Adrenal gland (tissue), 12 donors: ENCODE measurements around the gene TNFSF11. TPM values are rescaled to one million over a fixed set of nuclear protein-coding genes. Genes with fewer than 3 reads are reported as not detected.

Experiments used
- DNase-seq, 7 donors: peaks; one replicate each; pipeline ENCODE4 v3.0.0-alpha.2; 2019 to 2020
- H3K27ac ChIP-seq, 5 donors: fragments of 200-600 bp; sonication (generic) in 4 of 5; 1 replicate in 3 of 5; 2 replicates in 2 of 5; pipeline versions ENCODE4 v1.5.1 to v1.8.0; 2016 to 2020; ENCODE audit warnings: mild to moderate bottlenecking in 1 of 5
- H3K27me3 ChIP-seq: fragments of 200-600 bp; 2 replicates; pipeline ENCODE4 v1.8.0; 2021
- H3K36me3 ChIP-seq, 2 donors: fragments of 200-600 bp; replicated peaks in 1 of 2; 1 replicate in 1 of 2; 2 replicates in 1 of 2; pipeline versions ENCODE4 v1.5.1 to v1.8.0; 2018 to 2022
- H3K4me1 ChIP-seq, 2 donors: fragments of 200-600 bp; replicated peaks in 1 of 2; 1 replicate in 1 of 2; 2 replicates in 1 of 2; pipeline versions ENCODE4 v1.5.1 to v1.8.0; 2018 to 2021
- H3K4me3 ChIP-seq, 4 donors: fragments of 200-600 bp; sonication (generic) in 3 of 4; one replicate each; pipeline ENCODE4 v1.5.1; 2016 to 2018
- H3K9me3 ChIP-seq, 3 donors: fragments of 200-600 bp; sonication (generic) in 1 of 3; replicated peaks in 1 of 3; 1 replicate in 2 of 3; 2 replicates in 1 of 3; pipeline versions ENCODE4 v1.5.1 to v1.8.0; 2016 to 2021
- CTCF ChIP-seq, 6 experiments: fragments of 450-650 bp in 4 of 6; fragments of 200-600 bp in 2 of 6; sonication (generic) in 1 of 6; IDR thresholded peaks; 1 replicate in 5 of 6; 2 replicates in 1 of 6; pipeline versions ENCODE4 v1.5.1 to v1.8.0; 2016 to 2021; ENCODE audit warnings: antibody characterized with exemption in 6 of 6, mild to moderate bottlenecking in 2 of 6, moderate library complexity in 1 of 6
- POLR2A ChIP-seq, 2 donors: fragments of 450-650 bp; IDR thresholded peaks; one replicate each; pipeline ENCODE4 v1.6.1; 2017; ENCODE audit warnings: antibody characterized with exemption in 2 of 2, mild to moderate bottlenecking in 2 of 2, moderate library complexity in 1 of 2
- WGBS, 4 donors: extraction: QIAGEN DNeasy Blood & Tissue Kit in 2 of 4; methylation state at CpG; one replicate each; pipeline versions ENCODE4 v1.1.5 to v1.1.7; 2013 to 2017; 5-methylcytosine and 5-hydroxymethylcytosine counted together
- intact Hi-C, 2 donors: fragments of 100-400 bp; cut with DNase I; formaldehyde crosslinking; loops; one replicate each; pipeline versions ENCODE4 v1.14.1 to v1.15.0; 2022 to 2023
- polyA plus RNA-seq, 3 donors: library from polyadenylated mRNA; stranded (reverse); fragments of 200-250 nt in 2 of 3; fragments of 350-450 nt in 1 of 3; fragmentation: Illumina TruSeq in 1 of 3; extraction: RNeasy Lipid Tissue Mini Kit (QIAGEN cat#74804) in 1 of 3; gene quantifications; one replicate each; pipeline ENCODE4 v1.2.3, GENCODE V29; 2013 to 2014
- total RNA-seq, 9 donors: library from RNA; depleted of rRNA in 4 of 9; stranded (reverse); fragments of >200 nt in 4 of 9; fragments of 120-200 nt in 1 of 9; fragmentation: NEBNext Ultra II Directional in 1 of 9; extraction: Animal tissue kit (Norgen Biotek cat#: 25700) in 1 of 9; gene quantifications; one replicate each; pipeline versions ENCODE4 v1.1.0 to v1.2.4, GENCODE V29; 2013 to 2023
- donor health status: healthy with polysubstance abuse.
- donor health status: Bipolar disorder and iron deficiency.
- donor health status: DM: yes; HTN: yes; CAD: no.
- donor health status: DM: no; HTN: no; CAD: no.
- donor health status: DM: no; HTN: no; CAD: no.
- donor health status: DM: yes; HTN: yes; CAD: no.

Gene TNFSF11
- total and polyA plus RNA-seq, 12 donors = 0.55 TPM; not detected in 11

DNA sequence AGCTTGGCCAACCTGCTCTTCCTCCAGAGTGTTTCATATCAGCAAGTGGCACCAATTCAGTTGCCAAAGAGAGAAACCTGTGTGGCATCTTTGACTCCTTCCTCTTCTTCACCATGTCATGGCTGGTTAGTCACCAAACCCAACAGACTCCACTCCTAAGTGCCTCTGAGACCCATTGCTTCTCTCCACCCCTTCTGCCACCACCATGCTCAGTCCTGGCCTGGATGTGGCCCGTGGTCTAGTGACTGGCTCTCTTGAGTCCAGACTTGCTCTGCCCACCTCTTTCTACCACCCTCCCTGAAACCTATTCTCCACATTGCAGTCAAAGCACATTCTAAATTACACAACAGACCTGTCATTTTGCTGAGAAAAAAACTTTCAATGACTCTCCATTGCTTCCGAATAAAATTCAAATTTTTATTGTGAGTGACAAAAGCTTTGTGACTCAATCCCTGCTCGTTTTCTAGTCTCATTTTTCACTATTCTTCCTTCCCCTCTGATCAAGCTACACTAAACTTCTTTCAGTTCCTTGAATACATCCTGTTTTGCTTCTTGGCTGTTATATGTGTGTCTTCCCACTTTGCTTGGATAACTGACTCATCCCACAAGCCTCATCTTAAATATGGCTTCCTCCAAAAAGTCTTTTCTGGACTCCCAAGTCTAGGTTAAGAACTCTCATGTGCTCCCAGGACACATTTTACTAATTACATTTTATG is 12.0 kb upstream of the TNFSF11 start:
- no peaks in the 10 kb centered on the region for H3K27me3 ChIP-seq
- TF ChIP-seq CTCF (IDR thresholded peaks at IDR 0.05) (no peak), POLR2A (IDR thresholded peaks at IDR 0.05) (no peak)
- no peaks in the 10 kb centered on the region for H3K9me3 ChIP-seq
- DNase-seq = no peak
- no peak overlapping the region for H3K27ac ChIP-seq
- no peaks in the 10 kb centered on the region for H3K4me1 ChIP-seq
- intact Hi-C loops = no loop called here
- H3K36me3 ChIP-seq = no peaks in the 10 kb centered on the region
- no peak overlapping the region for H3K4me3 ChIP-seq
- 53 to 59% (median 53%) methylated on average over 3 of the region's 3 CpGs for WGBS, 4 donors

GRCh38 chr13:42567906-42568305 is 6.0 kb upstream of the TNFSF11 start:
- Histone ChIP-seq H3K4me1 (no peaks in the 10 kb centered on the region), H3K27me3 (no peaks in the 10 kb centered on the region), H3K9me3 (no peaks in the 10 kb centered on the region), H3K36me3 (no peaks in the 10 kb centered on the region), H3K4me3 (no peak overlapping the region), H3K27ac (no peak overlapping the region)
- WGBS, 4 donors = 41 to 80% (median 78%) methylated on average over 2 of the region's 2 CpGs
- intact Hi-C loops = no loop called here
- no peak for TF ChIP-seq CTCF (IDR thresholded peaks at IDR 0.05)
- no peak for TF ChIP-seq POLR2A (IDR thresholded peaks at IDR 0.05)
- no peak for DNase-seq

- Histone ChIP-seq H3K27me3 (peaks cover 14% of the 10 kb centered on the region), H3K36me3 (no peaks in the 10 kb centered on the region), H3K9me3 (no peaks in the 10 kb centered on the region), H3K4me1 (peaks cover 2 to 3% of the 10 kb centered on the region in 2 donors), H3K4me3 (no peak overlapping the region), H3K27ac (no peak overlapping the region)
- TF ChIP-seq CTCF (IDR thresholded peaks at IDR 0.05) (no peak), POLR2A (IDR thresholded peaks at IDR 0.05) (no peak)
- 34 to 42% (median 38%) methylated on average over 3 of the region's 3 CpGs for WGBS, 4 donors
- no peak for DNase-seq
- intact Hi-C loops = no loop called here
Measured at GRCh38 chr13:42569576-42570344, 4.2 kb upstream of the TNFSF11 start.

- TF ChIP-seq CTCF (IDR thresholded peaks at IDR 0.05) (no peak), POLR2A (IDR thresholded peaks at IDR 0.05) (no peak)
- H3K27ac ChIP-seq = no peak overlapping the region
- intact Hi-C loops = no loop called here
- DNase-seq = no peak
- H3K36me3 ChIP-seq = no peaks in the 10 kb centered on the region
- H3K4me3 ChIP-seq = no peak overlapping the region
- 69 to 90% (median 75%) methylated on average over 2 of the region's 2 CpGs for WGBS, 4 donors
- peaks cover 4 to 7% of the 10 kb centered on the region in 2 donors for H3K4me1 ChIP-seq
- peaks cover 30% of the 10 kb centered on the region for H3K27me3 ChIP-seq
- no peaks in the 10 kb centered on the region for H3K9me3 ChIP-seq
Measured at GRCh38 chr13:42571895-42572294, 2.1 kb upstream of the TNFSF11 start.
